Epithelial cell of esophagus (primary cell): ENCODE results near the gene C5.

ENCODE experiments used
- DNase-seq: peaks from one replicate; pipeline ENCODE4 v3.0.0; 2010; ENCODE audit warnings: low read depth
- H3K4me3 ChIP-seq: 2 replicates; pipeline ENCODE4 v1.5.1; 2011; ENCODE audit warnings: mild to moderate bottlenecking, low read length, control low read depth
- CTCF ChIP-seq: IDR thresholded peaks from 2 replicates; pipeline ENCODE4 v1.5.1; 2011; ENCODE audit warnings: low read depth, mild to moderate bottlenecking, low read length, control low read depth, inconsistent platforms; ENCODE audit not compliant: insufficient read depth; ENCODE audit errors: missing control alignments

Gene C5

DNA sequence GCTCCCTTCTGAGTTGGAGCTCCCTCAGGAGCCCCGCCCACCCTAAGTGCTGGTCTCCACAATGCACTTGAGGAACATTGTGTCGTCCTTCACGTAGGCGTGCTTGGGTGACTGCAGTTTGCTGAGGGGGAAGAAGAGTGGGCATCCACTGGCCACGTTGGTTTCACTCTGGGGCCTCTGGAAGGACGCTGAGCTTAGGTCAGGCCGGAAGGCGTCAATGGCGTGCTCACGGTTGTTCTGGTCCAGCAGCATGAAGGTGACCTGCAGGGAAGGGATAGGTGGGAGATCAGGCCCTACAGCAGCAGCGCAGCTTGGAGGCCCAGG lies 145.1 kb downstream of the C5 start:
- no peak for TF ChIP-seq CTCF
- no peak for DNase-seq
- H3K4me3 ChIP-seq: no peak overlapping the region

DNA sequence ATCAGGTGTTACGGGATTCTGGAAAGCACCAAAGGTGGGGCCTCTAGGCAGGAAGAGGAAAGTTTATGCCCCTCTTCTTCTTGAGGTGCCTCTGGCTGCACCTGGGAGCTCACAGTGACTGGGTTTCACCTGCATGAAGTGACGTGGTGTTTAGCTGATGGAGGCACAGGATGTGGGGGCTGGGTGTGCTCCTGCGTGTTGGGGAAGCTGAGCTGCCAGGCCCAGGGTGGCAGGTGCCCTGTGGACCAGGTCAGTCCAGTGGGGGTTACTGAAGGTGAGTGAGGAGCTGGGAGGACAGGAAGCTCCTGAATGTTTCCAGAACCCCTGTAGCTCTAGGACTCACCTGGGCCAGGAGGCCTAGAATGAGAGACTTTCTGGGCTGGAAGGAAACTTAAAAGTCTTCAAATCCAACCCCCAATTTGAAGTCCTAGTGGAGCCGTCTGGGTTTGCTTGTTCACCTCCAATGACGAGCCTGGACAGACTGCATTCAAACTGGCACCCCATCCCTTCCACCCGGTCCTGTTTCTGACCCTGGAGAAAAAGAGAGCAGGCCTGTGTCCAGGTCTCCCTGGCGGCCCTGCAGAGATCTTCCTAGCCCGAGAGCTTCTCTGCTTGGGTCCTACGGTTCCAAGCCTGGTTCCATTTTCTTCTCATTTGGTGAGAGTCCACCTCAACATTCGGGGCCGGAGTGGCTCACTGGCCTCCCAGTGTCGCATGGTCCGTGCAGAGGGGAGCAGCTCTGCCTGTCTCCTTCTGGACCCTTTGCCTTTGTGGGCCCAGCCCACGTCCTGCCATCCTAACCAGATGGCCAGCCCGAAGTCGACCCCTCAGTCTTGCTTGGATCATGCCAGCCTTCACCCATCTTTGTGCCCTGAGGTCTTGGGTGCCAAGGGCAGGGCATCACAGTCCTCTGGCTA lies 145.8 kb downstream of the C5 start:
- TF ChIP-seq CTCF: no peak
- no peak for DNase-seq
- H3K4me3 ChIP-seq: no peak overlapping the region

DNA sequence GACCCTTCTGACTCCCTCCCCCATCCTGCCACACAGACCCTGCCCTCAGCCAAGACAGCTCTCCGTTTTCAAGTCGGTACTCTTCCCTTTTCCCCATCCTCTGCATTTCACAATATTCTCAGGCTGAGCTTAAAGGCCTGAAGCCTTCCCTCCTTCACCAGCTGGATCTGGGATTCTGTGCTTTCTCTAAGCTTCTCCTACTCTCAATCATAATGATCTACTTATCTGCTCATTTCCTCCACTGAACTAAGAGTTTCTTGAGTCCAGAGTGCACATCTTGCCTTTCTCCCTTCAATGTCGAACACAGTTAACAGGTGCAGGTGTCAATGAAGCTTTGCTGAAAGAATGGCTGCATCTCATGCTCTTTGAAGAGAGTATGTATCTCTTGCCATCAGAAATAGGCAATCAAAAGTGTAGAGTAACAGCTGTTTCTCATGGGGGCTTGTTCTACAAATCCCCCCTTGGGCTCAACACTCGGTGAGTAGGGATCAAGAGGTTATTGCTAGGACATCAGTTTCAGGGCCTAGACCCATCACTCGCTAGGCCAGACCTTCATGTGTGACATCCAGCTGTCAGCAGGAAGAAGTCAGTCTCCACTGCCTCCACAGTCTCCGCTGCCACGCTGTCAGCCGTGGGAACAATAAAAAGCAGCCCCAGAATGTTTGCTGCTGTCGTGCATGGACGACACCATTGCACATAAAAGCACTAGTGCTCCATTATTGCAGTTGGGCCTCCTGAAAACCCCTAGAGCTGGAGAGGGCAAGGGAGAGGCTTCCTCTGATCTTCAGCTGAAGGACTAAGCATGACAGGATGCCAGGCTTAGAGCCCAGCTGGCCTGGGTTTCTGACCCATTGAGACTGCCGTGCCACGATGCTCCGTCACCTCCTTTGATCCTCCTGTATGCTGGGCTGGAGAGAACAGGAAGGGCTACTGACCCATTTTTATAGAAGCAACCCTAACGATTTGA lies 147.2 kb downstream of the C5 start:
- no peak overlapping the region for H3K4me3 ChIP-seq
- no peak for TF ChIP-seq CTCF
- no peak for DNase-seq
